K562 (cell line): ENCODE data around the gene ACKR2. TPM values are rescaled to one million over a fixed set of nuclear protein-coding genes. Genes with fewer than 3 reads are reported as not detected.

Experiments
- ATAC-seq: fragments of 200-7000 bp; cut with Tn5 transposase; 3 replicates; pipeline ENCODE4 v1.9.1; 2020; ENCODE audit warnings: moderate library complexity
- BruUV-seq: library from RNA; stranded (reverse); fragments of 400-500 nt; replicated peaks from 2 replicates; lab custom pipeline; 2021; lab: Mats Ljungman, UMichigan
- CTCF ChIA-PET: fragments of 300-600 bp; formaldehyde crosslinking; extraction: SDS; loops from one replicate; lab custom pipeline; 2021; ENCODE audit warnings: low intra/inter-chr PET ratio; lab: Yijun Ruan, JAX
- POLR2A ChIA-PET: fragments of 300-600, 350-650 bp; sonication (Branson Sonifier 250); formaldehyde crosslinking; extraction: SDS; loops from one replicate; lab custom pipeline; 2021; ENCODE audit warnings: antibody characterized with exemption, inconsistent platforms; lab: Yijun Ruan, JAX
- DNase-seq, 4 experiments: peaks; one replicate each; pipeline versions ENCODE4 v3.0.0 to v3.0.0-alpha.2; 2011 to 2018; ENCODE audit warnings: low spot score in 3 of 4, mixed read lengths in 3 of 4; ENCODE audit errors: extremely low read depth in 1 of 4
- FAIRE-seq: peaks from 2 replicates; lab custom pipeline; 2011; peaks lifted over from hg19 to GRCh38; lab: Jason Lieb, UNC
- H2AFZ ChIP-seq: 2 replicates; pipeline ENCODE4 v1.6.0; 2011; ENCODE audit warnings: low read depth, low read length, control low read depth, inconsistent platforms
- H3K27ac ChIP-seq: fragments of 200-600 bp; 3 replicates; pipeline ENCODE4 v1.8.0; 2011; ENCODE audit warnings: low read depth, mild to moderate bottlenecking, control low read depth, inconsistent platforms, low read length, moderate library complexity, mixed read lengths; ENCODE audit errors: extremely low read depth
- H3K27me3 ChIP-seq, 2 experiments: fragments of 300-600 bp in 1 of 2; 2 replicates in 1 of 2; 3 replicates in 1 of 2; pipeline versions ENCODE4 v1.6.0 to v1.8.0; 2011; ENCODE audit warnings: inconsistent platforms in 2 of 2, low read length in 2 of 2, mild to moderate bottlenecking in 1 of 2, mixed read lengths in 1 of 2, moderate library complexity in 1 of 2; ENCODE audit not compliant: control insufficient read depth in 2 of 2, insufficient read depth in 2 of 2
- H3K36me3 ChIP-seq: fragments of 300-600 bp; 3 replicates; pipeline ENCODE4 v1.8.0; 2011; ENCODE audit warnings: mild to moderate bottlenecking, low read length, inconsistent platforms; ENCODE audit not compliant: control insufficient read depth, insufficient read depth
- H3K4me1 ChIP-seq, 2 experiments: fragments of 200-600 bp in 1 of 2; replicated peaks in 1 of 2; 2 replicates in 1 of 2; 3 replicates in 1 of 2; pipeline versions ENCODE4 v1.5.1 to v1.8.0; 2011; ENCODE audit warnings: inconsistent platforms in 2 of 2, low read length in 2 of 2, mild to moderate bottlenecking in 1 of 2, mixed read lengths in 1 of 2, moderate library complexity in 1 of 2; ENCODE audit not compliant: control insufficient read depth in 2 of 2, insufficient read depth in 2 of 2
- H3K4me2 ChIP-seq: 2 replicates; pipeline ENCODE4 v1.6.1; 2011; ENCODE audit warnings: low read length, control low read depth, inconsistent platforms, mixed read lengths; ENCODE audit not compliant: insufficient read depth
- H3K4me3 ChIP-seq: fragments of 200-600 bp; sonication (generic), shearing (Covaris generic); 2 replicates; pipeline ENCODE4 v1.5.1; 2016; ENCODE audit warnings: control low read depth, inconsistent platforms
- H3K79me2 ChIP-seq: fragments of 200-600 bp; 3 replicates; pipeline ENCODE4 v1.8.0; 2011; ENCODE audit warnings: low read length, inconsistent platforms; ENCODE audit not compliant: control insufficient read depth, insufficient read depth
- H3K9ac ChIP-seq, 2 experiments: 2 replicates each; pipeline versions ENCODE4 v1.6.0 to v1.6.1; 2011; ENCODE audit warnings: low read depth in 2 of 2, low read length in 2 of 2, control low read depth in 1 of 2, inconsistent platforms in 1 of 2, mild to moderate bottlenecking in 1 of 2, mixed read lengths in 1 of 2; ENCODE audit not compliant: insufficient read depth in 1 of 2
- H3K9me1 ChIP-seq: one replicate; pipeline ENCODE4 v1.6.0; 2011; ENCODE audit warnings: inconsistent platforms, mild to moderate bottlenecking, low read length, moderate library complexity; ENCODE audit not compliant: control insufficient read depth, insufficient read depth
- H3K9me3 ChIP-seq: replicated peaks from 2 replicates; pipeline ENCODE4 v1.5.1; 2011; ENCODE audit warnings: low read depth, low read length, inconsistent platforms; ENCODE audit not compliant: control insufficient read depth, insufficient read depth
- H4K20me1 ChIP-seq: replicated peaks from 2 replicates; pipeline ENCODE4 v1.6.1; 2011; ENCODE audit warnings: low read length, inconsistent platforms, mixed read lengths; ENCODE audit not compliant: control insufficient read depth, insufficient read depth
- BMI1 ChIP-seq: fragments of 150-350 bp; IDR thresholded peaks from 2 replicates; pipeline ENCODE4 v1.6.1; 2014; ENCODE audit warnings: low read length
- ZBTB40 ChIP-seq, 2 experiments: fragments of 450-650 bp in 1 of 2; sonication (generic) in 1 of 2; formaldehyde crosslinking in 1 of 2; IDR thresholded peaks; 2 replicates each; pipeline versions ENCODE4 v1.7.1 to v1.9.0; 2016 to 2022; ENCODE audit warnings: inconsistent platforms in 1 of 2, mild to moderate bottlenecking in 1 of 2, missing genetic modification reagents in 1 of 2
- WGBS: fragments of 100-300 bp; shearing (Covaris generic); methylation state at CpG from one replicate; pipeline ENCODE4 v1.1.6; 2016; ENCODE audit warnings: low coverage, mixed read lengths; ENCODE audit not compliant: insufficient coverage; ENCODE audit errors: missing lambda C conversion rate; 5-methylcytosine and 5-hydroxymethylcytosine counted together
- in situ Hi-C: fragments of 300-500 bp; cut with MboI; formaldehyde crosslinking; loops from 4 replicates; pipeline ENCODE4 v1.15.0; 2018; ENCODE audit warnings: inconsistent platforms, mixed read lengths
- intact Hi-C: fragments of 100-400 bp; cut with micrococcal nuclease; formaldehyde crosslinking; loops from 2 replicates; pipeline ENCODE4 v1.14.2; 2022
- polyA plus RNA-seq, 8 experiments: library from polyadenylated mRNA; depleted of rRNA in 4 of 8; stranded (reverse) in 5 of 8; unstranded in 3 of 8; fragments of >200 nt; fragmentation: Nextera tagmentation in 2 of 8; fragmentation: Illumina TruSeq in 1 of 8; extraction: Ambion mirVana in 2 of 8; extraction: Trizol in 1 of 8; gene quantifications; 2 replicates each; pipeline versions ENCODE4 v1.2.1 to v1.2.3, GENCODE V29; 2011 to 2014; ENCODE audit warnings: inconsistent platforms in 1 of 8, missing spikeins in 1 of 8
- total RNA-seq, 7 experiments: library from RNA; depleted of rRNA in 6 of 7; stranded (reverse); fragments of >200 nt in 6 of 7; fragmentation: Illumina TruSeq in 2 of 7; extraction: Trizol in 2 of 7; gene quantifications; 2 replicates each; pipeline versions ENCODE4 v1.2.1 to v1.2.3, GENCODE V29; 2011 to 2021; ENCODE audit warnings: low replicate concordance in 1 of 7

The ACKR2 gene
- total and polyA plus RNA-seq, 9 of the 15 experiments (the other 6 are each of a cell fraction or from before 2014, with no cell fraction given): 0.03 to 0.69 (median 0.25) TPM; not detected in 1

DNA sequence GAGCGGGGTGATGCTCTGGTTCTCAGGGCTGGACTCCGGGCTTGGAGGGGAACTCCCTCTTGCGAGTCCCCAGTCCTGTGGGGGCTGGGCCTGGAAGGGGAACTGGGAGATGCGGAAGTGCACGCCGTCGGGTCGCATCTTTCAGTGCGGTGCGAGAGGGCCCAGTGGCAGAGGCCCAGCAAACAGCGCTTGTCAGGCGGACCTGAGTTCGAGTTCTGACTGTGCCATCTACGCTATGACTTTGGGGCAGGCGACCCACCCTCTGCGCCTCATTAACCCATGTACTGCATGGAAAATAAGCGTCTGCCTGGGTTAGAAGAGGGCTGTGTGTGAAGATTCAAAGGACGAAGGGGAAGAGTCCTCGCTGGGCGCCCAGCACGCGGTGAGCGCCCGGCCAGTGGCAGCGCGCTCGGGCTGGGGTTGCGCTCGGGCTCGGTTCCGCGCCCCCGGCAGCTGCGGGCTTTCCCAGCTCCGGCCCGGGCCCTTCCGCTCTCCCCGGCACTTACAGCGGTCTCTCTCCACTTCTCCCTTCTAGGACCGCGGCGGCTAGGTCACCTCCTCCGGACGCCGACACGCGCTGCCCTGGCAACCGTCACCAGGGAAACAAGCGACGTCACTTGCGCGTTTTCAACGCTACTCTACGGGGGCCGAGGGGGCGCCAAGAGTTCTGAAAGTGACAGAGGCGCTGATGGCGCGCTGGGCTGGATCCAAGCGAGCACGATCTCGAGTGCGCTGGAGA is 36.4 kb upstream of the ACKR2 start, which contains the start of gene CCDC13:
Gene CCDC13, minus strand, starts transcription at position 584 of the 739 bp plus-strand sequence. CDS start 14,908 bp downstream, outside the sequence.
- FAIRE-seq (no peak), ATAC-seq (peak; percentile 96), DNase-seq (peak; percentile 62 to 77 (median 66))
- H3K4me2 ChIP-seq: no peak within 1 kb of the TSS; the same call in 1 of the 2 replicates
- no peak within 1 kb of the TSS for H3K4me3 ChIP-seq
- 50% methylated on average over 52 of the region's 63 CpGs for WGBS
- intact Hi-C loops (no loop called here), in situ Hi-C loops (no loop called here)
- H3K27me3 ChIP-seq: no peaks in the 10 kb centered on the region
- no peaks in the 10 kb centered on the region for H3K9me1 ChIP-seq
- no peaks in the 10 kb centered on the region for H3K79me2 ChIP-seq
- no peak within 1 kb of the TSS for H3K27ac ChIP-seq
- H4K20me1 ChIP-seq: no peaks in the 10 kb centered on the region
- H3K9ac ChIP-seq: no peak within 1 kb of the TSS
- BruUV-seq: no TSS peak
- H3K9me3 ChIP-seq: no peaks in the 10 kb centered on the region; the same call in 1 of the 2 replicates
- H3K36me3 ChIP-seq: 0 out of 3 replicates have a peak, but pooled peaks cover 3% of the 10 kb centered on the region
- POLR2A ChIA-PET: no interaction called here
- CTCF ChIA-PET: no interaction called here
- peaks cover 0 to 8% of the 10 kb centered on the region in 2 experiments; a peak in 2 of 5 replicates for H3K4me1 ChIP-seq
- peak within 1 kb of the TSS; percentile 38; the same call in 1 of the 2 replicates for H2AFZ ChIP-seq
- peak; percentile 13; the same call in 1 of the 2 replicates for TF ChIP-seq ZBTB40 (IDR thresholded peaks at IDR 0.05)
- no peak for TF ChIP-seq ZBTB40 (CRISPR knock-in tag; IDR thresholded peaks at IDR 0.05)
- peak; percentile 79 for TF ChIP-seq BMI1
